Activated CD8-positive, alpha-beta memory T cell treated with anti-CD3 and anti-CD28 coated beads for 1 hour (primary cell): Measurements from ENCODE around the gene CLIC3.

Source experiments
- DNase-seq, 2 donors: peaks; one replicate each; pipeline ENCODE4 v3.0.0-alpha.2; 2020; ENCODE audit warnings: low read depth in 1 of 2; ENCODE audit errors: extremely low read depth in 1 of 2

Gene CLIC3

GRCh38 chr9:137031904-137032640, 35.7 kb upstream of the CLIC3 start, which contains the start of gene FUT7:
FUT7 (minus strand) TSS chr9:137032088; CDS start chr9:137031991, 97 bp downstream.
- no peak for DNase-seq

GRCh38 chr9:137030538-137031527, 34.5 kb upstream of the CLIC3 start:
- DNase-seq: peak in 1 of 2 donors; percentile 24

- DNase-seq: no peak
Observed at GRCh38 chr9:137030006-137030405, 33.6 kb upstream of the CLIC3 start.

- peak in 1 of 2 donors; percentile 58 for DNase-seq
Observed at GRCh38 chr9:137029058-137029936, 32.9 kb upstream of the CLIC3 start.

- peak in 1 of 2 donors; percentile 62 for DNase-seq
Observed at GRCh38 chr9:137028263-137029057, 32.1 kb upstream of the CLIC3 start.

GRCh38 chr9:137027369-137028262, 31.2 kb upstream of the CLIC3 start, which contains the start of gene ABCA2:
ABCA2 (minus strand) TSS chr9:137028237; CDS start chr9:137028140, 97 bp downstream.
- DNase-seq: no peak

- no peak for DNase-seq
Observed at GRCh38 chr9:137026828-137027227, 30.5 kb upstream of the CLIC3 start.

- DNase-seq: no peak
Observed at GRCh38 chr9:137026384-137026783, 30.0 kb upstream of the CLIC3 start.

GRCh38 chr9:137025517-137025966, 29.2 kb upstream of the CLIC3 start:
- DNase-seq: no peak

- no peak for DNase-seq
Observed at GRCh38 chr9:137023583-137023991, 27.2 kb upstream of the CLIC3 start.

GRCh38 chr9:137023157-137023556, 26.8 kb upstream of the CLIC3 start:
- DNase-seq: no peak

GRCh38 chr9:137022662-137023008, 26.3 kb upstream of the CLIC3 start:
- DNase-seq: no peak

GRCh38 chr9:137021979-137022661, 25.8 kb upstream of the CLIC3 start:
- DNase-seq: peak; percentile 47 to 50

- no peak for DNase-seq
Observed at GRCh38 chr9:137021568-137021978, 25.2 kb upstream of the CLIC3 start.

GRCh38 chr9:137020771-137021567, 24.6 kb upstream of the CLIC3 start:
- no peak for DNase-seq

- no peak for DNase-seq
Observed at GRCh38 chr9:137019891-137020683, 23.7 kb upstream of the CLIC3 start.
